ENCODE data around the gene NOX3.

The NOX3 gene

GRCh38 chr6:155399745-155400653 lies 55.6 kb downstream of the NOX3 start:
- no peak for DNase-seq (ENCODE audit: low read depth in 2 of 2)

DNA sequence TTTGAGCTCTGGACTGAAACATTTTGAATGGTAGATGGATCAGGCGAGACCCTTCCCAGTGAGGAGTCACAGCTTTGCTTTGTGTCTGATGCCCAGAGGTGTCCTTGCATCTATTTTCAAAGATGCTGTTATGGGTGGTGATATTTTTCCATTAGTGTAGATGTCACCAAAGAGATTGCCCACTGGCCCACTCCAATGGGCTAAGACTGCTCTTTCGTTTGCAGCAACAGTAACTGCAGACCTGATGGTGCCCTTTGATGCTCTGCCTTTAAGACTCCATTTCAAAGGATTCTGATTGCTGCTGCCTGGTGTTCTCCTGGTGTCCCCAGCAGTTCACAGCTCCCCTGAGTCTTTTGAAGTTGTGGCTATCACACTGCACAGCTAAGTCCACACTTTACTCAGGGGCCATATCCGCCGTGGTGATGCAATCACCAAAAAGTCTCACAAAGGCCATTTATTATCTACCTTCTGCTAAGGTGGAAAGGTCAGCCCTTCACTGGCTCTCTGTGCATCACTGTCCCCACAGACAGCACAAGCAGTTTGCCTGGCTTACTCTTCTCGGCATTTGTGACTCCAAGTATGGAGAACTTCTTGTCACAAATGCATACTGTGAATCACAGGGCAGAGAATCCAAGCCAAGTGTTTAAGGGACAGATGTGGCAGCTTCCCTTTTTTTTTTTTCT lies 56.4 kb downstream of the NOX3 start:
- DNase-seq (ENCODE audit: low read depth in 2 of 2), result no peak

GRCh38 chr6:155398701-155399061 lies 57.0 kb downstream of the NOX3 start:
- no peak for DNase-seq (ENCODE audit: low read depth in 2 of 2)

- no peak for DNase-seq (ENCODE audit: low read depth in 2 of 2)
Measured at GRCh38 chr6:155398221-155398620, 57.4 kb downstream of the NOX3 start.

DNA sequence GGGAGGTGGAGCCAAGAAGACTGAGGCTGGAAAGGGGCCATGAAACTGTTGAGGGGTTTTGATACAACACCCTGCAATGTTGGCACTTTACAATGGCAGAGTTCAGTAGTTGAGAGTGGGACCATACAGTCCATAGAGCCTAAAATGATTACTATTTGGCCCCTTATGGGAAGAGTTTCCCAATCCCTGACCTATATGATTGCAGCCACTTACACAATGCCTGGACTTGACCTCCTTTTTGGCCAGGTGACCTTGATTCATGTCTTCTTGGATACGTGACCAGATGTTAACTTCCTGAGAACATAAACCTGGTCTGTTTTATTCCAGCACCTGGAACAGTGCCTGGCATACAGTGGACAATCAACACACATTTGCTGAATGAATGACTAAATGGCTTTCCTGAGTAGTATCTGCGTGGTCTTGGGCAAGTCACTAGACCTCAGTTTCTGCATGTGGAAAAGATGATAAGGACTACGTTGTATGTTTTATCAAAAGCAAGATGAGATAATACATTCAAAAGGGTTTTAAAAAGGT lies 58.4 kb downstream of the NOX3 start:
- DNase-seq (ENCODE audit: low read depth in 2 of 2), result no peak

DNA sequence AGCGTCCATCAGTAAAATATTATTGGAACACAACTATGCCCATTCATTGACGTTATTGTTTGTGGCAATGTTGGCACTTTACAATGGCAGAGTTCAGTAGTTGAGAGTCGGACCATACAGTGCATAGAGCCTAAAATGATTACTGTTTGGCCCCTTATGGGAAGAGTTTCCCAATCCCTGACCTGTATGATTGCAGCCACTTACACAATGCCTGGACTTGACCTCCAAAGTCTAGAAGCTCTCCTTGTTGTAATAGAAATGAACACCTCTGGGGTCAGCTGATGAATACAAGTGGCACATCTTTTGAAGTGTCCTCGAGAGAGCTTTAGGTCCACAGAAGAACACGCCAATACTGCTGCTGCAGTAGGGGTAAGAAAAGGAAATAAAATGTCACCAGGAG lies 59.0 kb downstream of the NOX3 start:
- DNase-seq (ENCODE audit: low read depth in 2 of 2), result no peak

GRCh38 chr6:155395339-155395738 lies 60.3 kb downstream of the NOX3 start:
- no peak for DNase-seq (ENCODE audit: low read depth in 2 of 2)

- DNase-seq (ENCODE audit: low read depth in 2 of 2), result no peak
Measured at GRCh38 chr6:155389130-155389529, 66.5 kb downstream of the NOX3 start.

GRCh38 chr6:155388591-155388990 lies 67.0 kb downstream of the NOX3 start:
- no peak for DNase-seq (ENCODE audit: low read depth in 2 of 2)

- no peak for DNase-seq (ENCODE audit: low read depth in 2 of 2)
Measured at GRCh38 chr6:155387481-155387880, 68.2 kb downstream of the NOX3 start.

DNA sequence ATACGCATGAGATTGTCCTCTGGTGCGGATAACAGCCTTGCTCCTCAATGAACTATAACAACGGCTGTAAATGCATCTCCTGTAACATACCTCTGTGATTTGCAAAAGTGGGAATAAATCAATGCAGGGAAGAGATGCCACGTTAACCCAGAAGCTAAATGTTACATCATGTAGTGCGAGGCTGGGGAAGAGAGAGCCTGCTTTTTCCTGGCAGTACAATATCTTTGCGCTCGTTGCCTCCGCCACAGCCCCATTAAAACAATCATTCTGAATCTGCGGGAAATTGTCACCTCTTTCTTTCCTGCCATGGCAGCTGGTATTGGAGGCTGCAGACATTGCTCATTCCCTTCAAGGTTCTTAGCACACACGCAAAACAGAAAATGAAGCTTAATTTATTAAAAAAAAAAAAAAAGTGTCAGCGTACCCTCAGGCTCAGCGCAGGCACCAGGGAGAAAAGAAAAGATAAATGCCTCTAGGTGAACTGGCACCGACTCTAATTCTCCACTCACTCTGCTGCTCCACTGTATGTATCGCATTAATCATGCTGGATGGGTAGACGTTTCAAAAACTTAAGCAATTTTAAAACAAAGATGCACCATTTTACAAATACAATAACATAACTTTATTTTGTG lies 71.2 kb downstream of the NOX3 start:
- DNase-seq (ENCODE audit: low read depth in 2 of 2), result no peak

DNA sequence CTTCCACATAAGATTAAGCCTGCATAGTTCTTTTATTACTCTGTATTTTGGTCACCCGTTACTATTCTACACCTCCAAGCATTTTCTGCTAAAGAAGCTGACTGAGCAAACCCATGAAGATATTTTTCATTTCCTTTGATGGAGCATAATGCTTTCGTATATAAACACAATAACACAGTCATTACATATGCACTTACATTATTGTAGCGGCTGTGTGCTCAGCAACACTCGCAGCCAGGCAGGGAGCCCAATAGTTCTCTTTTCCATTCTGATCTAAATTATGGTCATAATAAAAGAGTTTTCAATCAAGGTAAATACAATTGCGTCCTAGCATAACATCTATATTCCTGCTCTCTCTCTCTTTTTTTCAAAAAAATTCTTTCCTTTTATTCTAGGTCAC lies 71.7 kb downstream of the NOX3 start:
- no peak for DNase-seq (ENCODE audit: low read depth in 2 of 2)

GRCh38 chr6:155382338-155382685 lies 73.3 kb downstream of the NOX3 start:
- no peak for DNase-seq (ENCODE audit: low read depth in 2 of 2)

DNA sequence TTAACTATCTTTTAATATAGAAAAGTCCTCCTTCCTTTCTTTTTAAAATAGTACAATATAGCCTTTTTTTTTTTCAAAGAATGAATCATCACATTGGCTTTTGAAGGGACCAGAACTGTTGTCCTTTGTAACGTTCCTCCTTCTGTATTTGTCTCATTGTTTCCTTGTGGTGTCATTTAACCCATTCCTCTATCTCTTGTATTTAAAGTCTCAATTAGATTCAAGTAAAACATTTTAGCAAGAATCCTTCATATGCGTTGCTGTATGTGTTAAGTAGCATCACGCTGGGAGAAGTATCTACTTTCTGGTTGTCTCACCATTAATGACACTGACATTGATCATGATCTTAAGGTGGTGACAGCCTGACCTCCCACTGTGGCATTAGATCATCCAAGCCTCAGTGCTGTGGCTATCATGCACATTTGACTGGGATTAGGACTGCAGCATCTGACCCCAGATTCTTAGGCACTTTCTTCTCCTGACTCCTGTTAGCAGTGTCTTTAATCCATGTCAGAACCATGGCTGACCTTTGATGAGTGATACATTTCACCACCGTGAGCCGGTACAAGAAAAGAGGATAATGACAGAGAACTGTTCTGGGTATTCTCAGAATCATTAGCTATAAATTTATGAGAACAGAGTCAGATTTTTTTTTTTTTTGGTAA lies 73.8 kb downstream of the NOX3 start:
- no peak for DNase-seq (ENCODE audit: low read depth in 2 of 2)

- DNase-seq (ENCODE audit: low read depth in 2 of 2), result no peak
Measured at GRCh38 chr6:155380666-155381332, 74.8 kb downstream of the NOX3 start.

DNA sequence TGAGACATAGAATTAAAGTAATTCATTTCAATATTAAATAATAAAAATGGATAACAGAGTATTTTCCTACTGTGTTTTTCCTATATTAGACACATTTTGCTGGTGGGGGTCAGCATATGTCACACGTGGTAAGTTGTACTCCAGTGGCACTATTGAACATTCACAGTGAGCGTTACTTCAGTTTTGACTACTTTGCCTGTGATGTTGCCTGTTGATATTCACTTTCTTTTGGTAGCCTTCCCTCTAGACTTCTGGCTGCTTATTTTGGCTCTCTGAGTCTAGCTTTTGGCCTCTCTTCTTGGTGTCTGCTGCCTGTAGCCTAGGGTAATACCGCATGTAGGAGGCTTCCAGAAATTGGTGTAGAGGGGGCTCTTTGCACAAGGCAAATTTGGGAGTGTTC lies 76.9 kb downstream of the NOX3 start:
- DNase-seq (ENCODE audit: low read depth in 2 of 2), result no peak

- DNase-seq (ENCODE audit: low read depth in 2 of 2), result no peak
Measured at GRCh38 chr6:155378276-155378675, 77.4 kb downstream of the NOX3 start.

DNA sequence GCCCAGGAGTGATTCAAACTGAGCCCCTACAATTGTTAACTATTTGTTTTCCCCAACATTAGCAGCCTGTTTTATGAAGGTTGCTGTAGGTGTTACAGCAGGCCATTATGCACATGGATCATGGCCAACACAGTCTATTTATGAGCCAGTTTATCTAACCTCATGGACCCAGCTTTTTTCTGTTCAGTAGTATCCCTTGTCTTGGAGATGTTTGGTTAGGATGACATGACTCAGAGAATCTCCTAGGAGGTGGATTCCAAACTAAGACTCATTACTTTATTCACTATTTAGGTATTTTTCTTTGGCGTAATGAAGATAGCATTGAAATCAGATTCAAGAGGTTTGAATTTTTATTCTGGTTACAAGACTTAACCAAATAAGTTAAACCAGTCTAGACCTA lies 78.6 kb downstream of the NOX3 start:
- DNase-seq (ENCODE audit: low read depth in 2 of 2), result no peak

GRCh38 chr6:155375801-155376200 lies 79.8 kb downstream of the NOX3 start:
- DNase-seq (ENCODE audit: low read depth in 2 of 2), result no peak

DNA sequence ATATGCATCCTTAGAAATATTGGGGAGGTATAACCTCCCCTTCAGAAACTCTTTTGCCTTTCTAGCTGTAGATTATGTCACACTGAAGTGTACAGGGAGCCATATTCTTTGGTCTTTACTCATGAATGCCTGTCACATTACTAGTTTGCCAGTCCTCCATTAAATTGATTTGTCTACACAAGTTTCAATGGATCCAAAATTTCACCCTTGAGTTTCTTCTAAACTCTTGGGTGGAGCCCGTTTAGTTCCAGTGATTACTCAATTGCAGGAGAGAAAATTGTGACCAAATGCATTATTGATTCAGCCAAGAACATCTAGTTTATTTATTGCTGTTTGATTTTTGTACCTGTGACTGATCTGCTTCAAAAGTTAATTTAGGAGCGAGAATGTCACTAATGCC lies 81.0 kb downstream of the NOX3 start:
- DNase-seq (ENCODE audit: low read depth in 2 of 2), result no peak

DNA sequence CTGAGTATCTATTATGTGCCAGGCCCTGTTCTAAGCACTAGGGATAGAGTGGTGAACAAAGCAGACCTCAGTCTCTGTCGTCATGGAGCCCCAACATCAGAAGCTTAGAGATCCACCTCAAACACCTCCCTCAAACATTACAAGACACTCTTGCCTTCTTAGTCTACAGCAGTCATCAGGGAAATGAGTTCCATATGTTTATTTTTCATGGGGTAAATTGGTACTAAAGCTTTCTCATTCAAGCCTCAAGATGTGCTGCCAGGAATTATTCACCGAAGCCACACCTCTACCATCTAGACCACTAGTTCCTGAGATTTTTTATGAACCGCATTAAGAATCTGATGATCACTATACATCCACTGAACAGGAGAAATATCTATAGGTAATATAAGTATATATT lies 82.4 kb downstream of the NOX3 start:
- DNase-seq (ENCODE audit: low read depth in 2 of 2), result no peak

- no peak for DNase-seq (ENCODE audit: low read depth in 2 of 2)
Measured at GRCh38 chr6:155372256-155372655, 83.4 kb downstream of the NOX3 start.

All from activated CD4-positive, alpha-beta T cell treated with anti-CD3 and anti-CD28 coated beads for 24 hours (primary cell).